Measurements from ENCODE around the gene P2RY2.
"Not testable (repeated sequence)": the region's sequence is repeated elsewhere in the genome, so short reads cannot be mapped to it uniquely, and the experiment has no call there.

P2RY2 gene

GRCh38 chr11:73266646-73267020 is 48.6 kb downstream of the P2RY2 start:
- no peaks in the 10 kb centered on the region for H3K4me1 Mint-ChIP-seq (ENCODE audit: low read depth)
- no peak overlapping the region for H3K4me3 Mint-ChIP-seq
- H3K9me3 Mint-ChIP-seq = no peaks in the 10 kb centered on the region
- no peak overlapping the region for H3K27ac Mint-ChIP-seq
- peaks cover 68% of the 10 kb centered on the region for H3K27me3 Mint-ChIP-seq (ENCODE audit: low read depth)
- H3K36me3 Mint-ChIP-seq (ENCODE audit: low read depth) = no peaks in the 10 kb centered on the region

- H3K4me3 Mint-ChIP-seq = no peak overlapping the region
- no peaks in the 10 kb centered on the region for H3K4me1 Mint-ChIP-seq (ENCODE audit: low read depth)
- peaks cover 63% of the 10 kb centered on the region for H3K27me3 Mint-ChIP-seq (ENCODE audit: low read depth)
- no peaks in the 10 kb centered on the region for H3K36me3 Mint-ChIP-seq (ENCODE audit: low read depth)
- H3K9me3 Mint-ChIP-seq = no peaks in the 10 kb centered on the region
- no peak overlapping the region for H3K27ac Mint-ChIP-seq
Measured at GRCh38 chr11:73267122-73267846, 49.2 kb downstream of the P2RY2 start.

- H3K4me1 Mint-ChIP-seq (ENCODE audit: low read depth) = no peaks in the 10 kb centered on the region
- H3K4me3 Mint-ChIP-seq = no peak overlapping the region
- no peaks in the 10 kb centered on the region for H3K36me3 Mint-ChIP-seq (ENCODE audit: low read depth)
- H3K27me3 Mint-ChIP-seq (ENCODE audit: low read depth) = peaks cover 56% of the 10 kb centered on the region
- no peak overlapping the region for H3K27ac Mint-ChIP-seq
- no peaks in the 10 kb centered on the region for H3K9me3 Mint-ChIP-seq
Measured at GRCh38 chr11:73267906-73268540, 49.9 kb downstream of the P2RY2 start.

- H3K9me3 Mint-ChIP-seq = no peaks in the 10 kb centered on the region
- H3K4me3 Mint-ChIP-seq = no peak overlapping the region
- H3K27ac Mint-ChIP-seq = no peak overlapping the region
- H3K36me3 Mint-ChIP-seq (ENCODE audit: low read depth) = no peaks in the 10 kb centered on the region
- H3K27me3 Mint-ChIP-seq (ENCODE audit: low read depth) = peaks cover 49% of the 10 kb centered on the region
- no peaks in the 10 kb centered on the region for H3K4me1 Mint-ChIP-seq (ENCODE audit: low read depth)
Measured at GRCh38 chr11:73268671-73269271, 50.7 kb downstream of the P2RY2 start.

GRCh38 chr11:73269459-73270015 is 51.5 kb downstream of the P2RY2 start:
- Mint-ChIP-seq H3K9me3 (no peaks in the 10 kb centered on the region), H3K4me3 (no peak overlapping the region), H3K27me3 (ENCODE audit: low read depth) (peaks cover 41% of the 10 kb centered on the region), H3K36me3 (ENCODE audit: low read depth) (no peaks in the 10 kb centered on the region), H3K4me1 (ENCODE audit: low read depth) (no peaks in the 10 kb centered on the region), H3K27ac (no peak overlapping the region)

- no peak overlapping the region for H3K4me3 Mint-ChIP-seq
- H3K4me1 Mint-ChIP-seq (ENCODE audit: low read depth) = no peaks in the 10 kb centered on the region
- H3K27me3 Mint-ChIP-seq (ENCODE audit: low read depth) = peaks cover 34% of the 10 kb centered on the region
- no peaks in the 10 kb centered on the region for H3K9me3 Mint-ChIP-seq
- H3K27ac Mint-ChIP-seq = no peak overlapping the region
- H3K36me3 Mint-ChIP-seq (ENCODE audit: low read depth) = no peaks in the 10 kb centered on the region
Measured at GRCh38 chr11:73270016-73270854, 52.2 kb downstream of the P2RY2 start.

GRCh38 chr11:73270855-73271477 is 52.9 kb downstream of the P2RY2 start:
- Mint-ChIP-seq H3K36me3 (ENCODE audit: low read depth) (no peaks in the 10 kb centered on the region), H3K4me1 (ENCODE audit: low read depth) (no peaks in the 10 kb centered on the region), H3K27me3 (ENCODE audit: low read depth) (peaks cover 29% of the 10 kb centered on the region), H3K4me3 (no peak overlapping the region), H3K27ac (no peak overlapping the region), H3K9me3 (no peaks in the 10 kb centered on the region)

GRCh38 chr11:73271478-73271865 is 53.4 kb downstream of the P2RY2 start:
- not testable (repeated sequence) for H3K36me3 Mint-ChIP-seq (ENCODE audit: low read depth); H3K27ac Mint-ChIP-seq; H3K4me3 Mint-ChIP-seq; H3K4me1 Mint-ChIP-seq (ENCODE audit: low read depth); H3K9me3 Mint-ChIP-seq
- peaks cover 29% of the 10 kb centered on the region for H3K27me3 Mint-ChIP-seq (ENCODE audit: low read depth)

GRCh38 chr11:73271936-73272679 is 54.0 kb downstream of the P2RY2 start, which contains the start of gene P2RY6:
P2RY6 (plus strand) TSS chr11:73272338; CDS start chr11:73296519, 24,181 bp downstream.
- Mint-ChIP-seq H3K4me3 (no peak within 1 kb of the TSS), H3K4me1 (ENCODE audit: low read depth) (no peaks in the 10 kb centered on the region), H3K36me3 (ENCODE audit: low read depth) (no peaks in the 10 kb centered on the region), H3K27me3 (ENCODE audit: low read depth) (peaks cover 26% of the 10 kb centered on the region), H3K27ac (no peak within 1 kb of the TSS), H3K9me3 (no peaks in the 10 kb centered on the region)

- H3K27me3 Mint-ChIP-seq (ENCODE audit: low read depth) = peaks cover 21% of the 10 kb centered on the region
- no peaks in the 10 kb centered on the region for H3K9me3 Mint-ChIP-seq
- H3K36me3 Mint-ChIP-seq (ENCODE audit: low read depth) = no peaks in the 10 kb centered on the region
- no peak overlapping the region for H3K27ac Mint-ChIP-seq
- no peak overlapping the region for H3K4me3 Mint-ChIP-seq
- H3K4me1 Mint-ChIP-seq (ENCODE audit: low read depth) = no peaks in the 10 kb centered on the region
Measured at GRCh38 chr11:73272680-73273038, 54.6 kb downstream of the P2RY2 start.

- peaks cover 18% of the 10 kb centered on the region for H3K27me3 Mint-ChIP-seq (ENCODE audit: low read depth)
- H3K9me3 Mint-ChIP-seq = no peaks in the 10 kb centered on the region
- H3K4me3 Mint-ChIP-seq = no peak overlapping the region
Measured at GRCh38 chr11:73273222-73273895, 55.3 kb downstream of the P2RY2 start.

GRCh38 chr11:73274191-73274590 is 56.1 kb downstream of the P2RY2 start:
- H3K4me3 Mint-ChIP-seq; H3K9me3 Mint-ChIP-seq; H3K4me1 Mint-ChIP-seq (ENCODE audit: low read depth); H3K27ac Mint-ChIP-seq; H3K36me3 Mint-ChIP-seq (ENCODE audit: low read depth): not testable (repeated sequence)
- peaks cover 22% of the 10 kb centered on the region for H3K27me3 Mint-ChIP-seq (ENCODE audit: low read depth)

More at GRCh38 chr11:73273222-73273895, 55.3 kb downstream of the P2RY2 start:
- H3K4me1 Mint-ChIP-seq (ENCODE audit: low read depth) = no peaks in the 10 kb centered on the region
- no peaks in the 10 kb centered on the region for H3K36me3 Mint-ChIP-seq (ENCODE audit: low read depth)
- no peak overlapping the region for H3K27ac Mint-ChIP-seq

- Mint-ChIP-seq H3K4me3 (no peak overlapping the region), H3K27ac (no peak overlapping the region), H3K9me3 (no peaks in the 10 kb centered on the region), H3K4me1 (ENCODE audit: low read depth) (no peaks in the 10 kb centered on the region), H3K36me3 (ENCODE audit: low read depth) (no peaks in the 10 kb centered on the region), H3K27me3 (ENCODE audit: low read depth) (peaks cover 19% of the 10 kb centered on the region)
Measured at GRCh38 chr11:73274722-73275380, 56.8 kb downstream of the P2RY2 start.
